Loucy (cell line): Measurements from ENCODE around the gene SETD2.

Source experiments
- H2AFZ ChIP-seq: fragments of 200-600 bp; sonication (generic); 2 replicates; pipeline ENCODE4 v1.6.0; 2016; ENCODE audit warnings: antibody characterized with exemption, mild to moderate bottlenecking, low read length, moderate library complexity
- H3F3A ChIP-seq: fragments of 200-600 bp; 2 replicates; pipeline ENCODE4 v1.6.0; 2016; ENCODE audit warnings: antibody characterized with exemption, low read depth, mild to moderate bottlenecking
- H3K27me3 ChIP-seq: fragments of 200-600 bp; sonication (generic); 2 replicates; pipeline ENCODE4 v1.6.1; 2014; ENCODE audit warnings: low read length, mild to moderate bottlenecking; ENCODE audit not compliant: insufficient read depth, poor library complexity, severe bottlenecking
- H3K36me3 ChIP-seq: fragments of 200-600 bp; sonication (generic); 2 replicates; pipeline ENCODE4 v1.6.1; 2016; ENCODE audit warnings: low read length; ENCODE audit not compliant: insufficient read depth
- H3K4me1 ChIP-seq: fragments of 200-600 bp; sonication (generic); 2 replicates; pipeline ENCODE4 v1.5.1; 2014; ENCODE audit warnings: low read length, mild to moderate bottlenecking; ENCODE audit not compliant: insufficient read depth, poor library complexity, severe bottlenecking
- H3K4me2 ChIP-seq: fragments of 200-600 bp; sonication (generic); 2 replicates; pipeline ENCODE4 v1.6.0; 2014; ENCODE audit warnings: antibody characterized with exemption, low read length, low read depth, mild to moderate bottlenecking; ENCODE audit not compliant: poor library complexity, severe bottlenecking
- H3K4me3 ChIP-seq: fragments of 200-600 bp; sonication (generic); 2 replicates; pipeline ENCODE4 v1.5.1; 2014; ENCODE audit warnings: low read length, mild to moderate bottlenecking, mixed read lengths; ENCODE audit not compliant: poor library complexity, severe bottlenecking
- H3K79me2 ChIP-seq: fragments of 200-600 bp; sonication (generic); 2 replicates; pipeline ENCODE4 v1.6.1; 2014; ENCODE audit warnings: low read length; ENCODE audit not compliant: insufficient read depth
- H3K9ac ChIP-seq: fragments of 200-600 bp; sonication (generic); 2 replicates; pipeline ENCODE4 v1.6.0; 2014; ENCODE audit warnings: mild to moderate bottlenecking, low read depth, low read length, moderate library complexity; ENCODE audit not compliant: poor library complexity, severe bottlenecking
- H3K9me2 ChIP-seq: fragments of 200-600 bp; sonication (generic); replicated peaks from 2 replicates; pipeline ENCODE4 v1.6.1; 2016; ENCODE audit warnings: low read depth, low read length, mixed read lengths
- H3K9me3 ChIP-seq: fragments of 200-600 bp; sonication (generic); 2 replicates; pipeline ENCODE4 v1.6.1; 2014; ENCODE audit warnings: mild to moderate bottlenecking, antibody characterized with exemption, low read length, low read depth; ENCODE audit not compliant: insufficient read depth
- H4K20me1 ChIP-seq: fragments of 200-600 bp; sonication (generic); 2 replicates; pipeline ENCODE4 v1.6.0; 2014; ENCODE audit warnings: antibody characterized with exemption, low read length, mild to moderate bottlenecking; ENCODE audit not compliant: insufficient read depth, poor library complexity, severe bottlenecking
- EZH2phosphoT487 ChIP-seq: fragments of 200-600 bp; IDR thresholded peaks from 2 replicates; pipeline ENCODE4 v1.6.1; 2018; ENCODE audit warnings: antibody characterized with exemption, mild to moderate bottlenecking, moderate library complexity, borderline replicate concordance
- TF ChIP-seq, protein P1 (sequence below): fragments of 200-600 bp; sonication (generic); conservative IDR thresholded peaks from 2 replicates; pipeline ENCODE4 v1.5.1; 2014; ENCODE audit warnings: mild to moderate bottlenecking, antibody characterized with exemption, low read length

SETD2 gene

DNA sequence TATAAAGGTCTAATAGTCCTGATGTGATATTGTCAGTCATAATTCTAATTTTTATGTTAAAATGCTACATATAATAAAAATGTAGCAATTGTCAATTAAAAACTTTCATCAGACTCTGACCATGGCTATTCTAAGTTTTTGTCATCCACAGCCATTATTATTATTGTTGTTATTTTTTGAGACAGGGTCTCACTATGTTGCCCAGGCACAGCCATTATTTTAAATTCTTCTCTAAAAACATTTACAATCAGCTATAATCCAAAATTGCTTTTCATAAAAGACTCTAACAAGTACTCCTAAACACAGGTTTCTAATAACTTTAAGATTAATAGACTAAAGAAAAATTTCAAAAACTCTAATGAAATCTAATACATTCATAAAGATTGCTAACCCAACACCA is 41.0 kb upstream of the SETD2 start:
- Histone ChIP-seq H3K36me3 (no peaks in the 10 kb centered on the region), H3K4me3 (no peak overlapping the region), H3F3A (no peaks in the 10 kb centered on the region; the same call in 1 of the 2 replicates), H3K4me2 (no peak overlapping the region), H4K20me1 (no peaks in the 10 kb centered on the region), H3K9ac (no peak overlapping the region), H3K27me3 (no peaks in the 10 kb centered on the region), H3K9me3 (no peaks in the 10 kb centered on the region), H3K4me1 (no peaks in the 10 kb centered on the region), H2AFZ (no peak overlapping the region), H3K79me2 (no peaks in the 10 kb centered on the region), H3K9me2 (no peaks in the 10 kb centered on the region)
- TF ChIP-seq, protein P1, sequence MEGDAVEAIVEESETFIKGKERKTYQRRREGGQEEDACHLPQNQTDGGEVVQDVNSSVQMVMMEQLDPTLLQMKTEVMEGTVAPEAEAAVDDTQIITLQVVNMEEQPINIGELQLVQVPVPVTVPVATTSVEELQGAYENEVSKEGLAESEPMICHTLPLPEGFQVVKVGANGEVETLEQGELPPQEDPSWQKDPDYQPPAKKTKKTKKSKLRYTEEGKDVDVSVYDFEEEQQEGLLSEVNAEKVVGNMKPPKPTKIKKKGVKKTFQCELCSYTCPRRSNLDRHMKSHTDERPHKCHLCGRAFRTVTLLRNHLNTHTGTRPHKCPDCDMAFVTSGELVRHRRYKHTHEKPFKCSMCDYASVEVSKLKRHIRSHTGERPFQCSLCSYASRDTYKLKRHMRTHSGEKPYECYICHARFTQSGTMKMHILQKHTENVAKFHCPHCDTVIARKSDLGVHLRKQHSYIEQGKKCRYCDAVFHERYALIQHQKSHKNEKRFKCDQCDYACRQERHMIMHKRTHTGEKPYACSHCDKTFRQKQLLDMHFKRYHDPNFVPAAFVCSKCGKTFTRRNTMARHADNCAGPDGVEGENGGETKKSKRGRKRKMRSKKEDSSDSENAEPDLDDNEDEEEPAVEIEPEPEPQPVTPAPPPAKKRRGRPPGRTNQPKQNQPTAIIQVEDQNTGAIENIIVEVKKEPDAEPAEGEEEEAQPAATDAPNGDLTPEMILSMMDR, result no peak
- no peak for TF ChIP-seq EZH2phosphoT487

DNA sequence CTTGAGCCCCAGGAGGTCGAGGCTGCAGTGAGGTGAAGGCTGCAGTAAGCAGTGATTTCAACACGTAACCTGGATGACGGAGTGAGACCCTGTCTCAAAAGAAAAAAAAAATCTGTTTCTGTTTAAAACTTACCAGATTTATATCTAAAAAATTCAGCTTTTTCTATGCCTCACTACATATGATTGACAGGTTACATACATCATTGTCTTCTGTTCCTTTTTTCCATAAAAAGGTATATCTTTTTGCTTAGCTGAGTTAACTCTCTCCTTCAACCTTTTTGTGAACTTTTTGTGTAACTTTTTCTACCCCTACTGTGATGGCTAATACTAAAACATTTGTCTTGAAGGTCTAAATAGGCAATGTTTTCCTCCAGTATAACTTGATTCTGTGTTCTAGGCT is 38.6 kb upstream of the SETD2 start:
- Histone ChIP-seq H3K9me3 (no peaks in the 10 kb centered on the region), H3K27me3 (no peaks in the 10 kb centered on the region), H3K4me1 (no peaks in the 10 kb centered on the region), H3K36me3 (no peaks in the 10 kb centered on the region), H2AFZ (no peak overlapping the region), H3K4me3 (no peak overlapping the region), H3K9ac (no peak overlapping the region), H3K79me2 (no peaks in the 10 kb centered on the region), H3K4me2 (no peak overlapping the region), H4K20me1 (no peaks in the 10 kb centered on the region), H3K9me2 (no peaks in the 10 kb centered on the region), H3F3A (no peaks in the 10 kb centered on the region; the same call in 1 of the 2 replicates)
- TF ChIP-seq EZH2phosphoT487, result no peak
- TF ChIP-seq, protein P1, result no peak

DNA sequence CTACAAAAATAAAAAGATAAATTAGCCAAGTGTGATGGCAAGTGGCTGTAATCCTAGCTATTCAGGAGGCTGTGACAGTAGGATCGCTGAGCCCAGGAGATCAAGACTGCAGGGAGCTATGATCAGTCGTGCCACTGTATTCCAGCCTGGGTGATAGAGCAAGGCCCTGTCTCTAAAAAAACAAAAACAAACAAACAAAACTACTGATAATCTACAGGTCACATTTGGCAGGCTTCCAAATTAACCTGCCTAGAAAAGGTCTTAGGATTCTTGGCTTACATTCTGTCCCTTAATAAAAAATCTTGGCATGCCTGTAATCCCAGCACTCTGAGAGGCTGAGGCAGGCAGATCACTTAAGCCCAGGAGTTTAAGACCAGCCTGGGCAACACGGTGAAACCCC is 33.4 kb upstream of the SETD2 start:
- Histone ChIP-seq H3K79me2 (no peaks in the 10 kb centered on the region), H3K36me3 (no peaks in the 10 kb centered on the region), H4K20me1 (no peaks in the 10 kb centered on the region), H3K9me3 (no peaks in the 10 kb centered on the region), H3K4me3 (no peak overlapping the region), H3F3A (no peaks in the 10 kb centered on the region; the same call in 1 of the 2 replicates), H3K4me2 (no peak overlapping the region), H3K9ac (no peak overlapping the region), H2AFZ (no peak overlapping the region), H3K9me2 (no peaks in the 10 kb centered on the region), H3K27me3 (no peaks in the 10 kb centered on the region), H3K4me1 (no peaks in the 10 kb centered on the region)
- TF ChIP-seq EZH2phosphoT487, result no peak
- TF ChIP-seq, protein P1, result no peak
